ENCODE results near the gene MRPS24.

MRPS24 gene

GRCh38 chr7:43888993-43889945 lies 20.0 kb upstream of the MRPS24 start:
- CTCF ChIA-PET: no interaction called here

GRCh38 chr7:43884617-43885016 lies 15.3 kb upstream of the MRPS24 start:
- CTCF ChIA-PET: no interaction called here
- no peak for DNase-seq (ENCODE audit: extremely low spot score)
- TF ChIP-seq ZNF384 (IDR thresholded peaks at IDR 0.05) (no peak), L3MBTL2 (conservative IDR thresholded peaks at IDR 0.05) (no peak), SUZ12 (IDR thresholded peaks at IDR 0.05) (no peak), PKNOX1 (IDR thresholded peaks at IDR 0.05) (no peak), CTBP1 (IDR thresholded peaks at IDR 0.05; ENCODE audit: borderline replicate concordance) (no peak), FOXA1 (IDR thresholded peaks at IDR 0.05) (no peak), SP1 (IDR thresholded peaks at IDR 0.05) (no peak), ARNT (IDR thresholded peaks at IDR 0.05) (no peak), LEF1 (IDR thresholded peaks at IDR 0.05; ENCODE audit: borderline replicate concordance) (no peak), BHLHE40 (IDR thresholded peaks at IDR 0.05; ENCODE audit: borderline replicate concordance) (no peak), NFRKB (IDR thresholded peaks at IDR 0.05) (no peak), HDGF (IDR thresholded peaks at IDR 0.05; ENCODE audit: borderline replicate concordance) (no peak), FOXM1 (IDR thresholded peaks at IDR 0.05; ENCODE audit: borderline replicate concordance) (no peak), ELF4 (IDR thresholded peaks at IDR 0.05) (no peak), TARDBP (IDR thresholded peaks at IDR 0.05) (no peak), FOXK2 (IDR thresholded peaks at IDR 0.05) (no peak)
- POLR2A ChIA-PET: interaction anchor here (0.8 to 2.2 kb wide), 3 partner anchors 10 to 42 kb away, joined by 3 to 10 read pairs (median 4); partner anchors contain the start of genes MRPS24 and UBE2D4

More at GRCh38 chr7:43888993-43889945, 20.0 kb upstream of the MRPS24 start:
- no peak for DNase-seq (ENCODE audit: extremely low spot score)
- POLR2A ChIA-PET: no interaction called here
- TF ChIP-seq ARNT (IDR thresholded peaks at IDR 0.05): no peak
- no peak for TF ChIP-seq SP1 (IDR thresholded peaks at IDR 0.05)
- no peak for TF ChIP-seq PKNOX1 (IDR thresholded peaks at IDR 0.05)
- TF ChIP-seq ZNF384 (IDR thresholded peaks at IDR 0.05): no peak
- no peak for TF ChIP-seq FOXA1 (IDR thresholded peaks at IDR 0.05)
- TF ChIP-seq SUZ12 (IDR thresholded peaks at IDR 0.05): no peak
- no peak for TF ChIP-seq ELF4 (IDR thresholded peaks at IDR 0.05)
- TF ChIP-seq HDGF (IDR thresholded peaks at IDR 0.05; ENCODE audit: borderline replicate concordance): no peak
- TF ChIP-seq BHLHE40 (IDR thresholded peaks at IDR 0.05; ENCODE audit: borderline replicate concordance): no peak
- TF ChIP-seq LEF1 (IDR thresholded peaks at IDR 0.05; ENCODE audit: borderline replicate concordance): no peak
- TF ChIP-seq TARDBP (IDR thresholded peaks at IDR 0.05): no peak
- no peak for TF ChIP-seq FOXK2 (IDR thresholded peaks at IDR 0.05)

GRCh38 chr7:43884209-43884608 lies 14.9 kb upstream of the MRPS24 start:
- TF ChIP-seq SP1 (IDR thresholded peaks at IDR 0.05): no peak
- TF ChIP-seq SUZ12 (IDR thresholded peaks at IDR 0.05): no peak
- no peak for TF ChIP-seq ARNT (IDR thresholded peaks at IDR 0.05)
- TF ChIP-seq FOXA1 (IDR thresholded peaks at IDR 0.05): no peak
- no peak for TF ChIP-seq PKNOX1 (IDR thresholded peaks at IDR 0.05)
- no peak for TF ChIP-seq TARDBP (IDR thresholded peaks at IDR 0.05)
- TF ChIP-seq LEF1 (IDR thresholded peaks at IDR 0.05; ENCODE audit: borderline replicate concordance): no peak
- no peak for TF ChIP-seq NFRKB (IDR thresholded peaks at IDR 0.05)
- no peak for TF ChIP-seq BHLHE40 (IDR thresholded peaks at IDR 0.05; ENCODE audit: borderline replicate concordance)
- TF ChIP-seq ZNF384 (IDR thresholded peaks at IDR 0.05): no peak
- POLR2A ChIA-PET: interaction anchor here (0.8 to 2.2 kb wide), 2 partner anchors 15 to 42 kb away, joined by 4 to 10 read pairs; partner anchors contain the start of genes MRPS24 and UBE2D4
- CTCF ChIA-PET: no interaction called here
- no peak for DNase-seq (ENCODE audit: extremely low spot score)

- ChIA-PET POLR2A (interaction anchor here (1.6 kb wide), 1 partner anchor 12 kb away, joined by 7 read pairs; the partner anchor contains the start of gene MRPS24), CTCF (no interaction called here)
- no peak for DNase-seq (ENCODE audit: extremely low spot score)
- TF ChIP-seq FOXA1 (IDR thresholded peaks at IDR 0.05) (no peak), NFRKB (IDR thresholded peaks at IDR 0.05) (no peak), HDGF (IDR thresholded peaks at IDR 0.05; ENCODE audit: borderline replicate concordance) (no peak), FOXK2 (IDR thresholded peaks at IDR 0.05) (no peak), SP1 (IDR thresholded peaks at IDR 0.05) (no peak), LEF1 (IDR thresholded peaks at IDR 0.05; ENCODE audit: borderline replicate concordance) (no peak), ARNT (IDR thresholded peaks at IDR 0.05) (no peak), PKNOX1 (IDR thresholded peaks at IDR 0.05) (no peak), BHLHE40 (IDR thresholded peaks at IDR 0.05; ENCODE audit: borderline replicate concordance) (no peak), CTBP1 (IDR thresholded peaks at IDR 0.05; ENCODE audit: borderline replicate concordance) (no peak), ZNF384 (IDR thresholded peaks at IDR 0.05) (no peak), SUZ12 (IDR thresholded peaks at IDR 0.05) (no peak), TARDBP (IDR thresholded peaks at IDR 0.05) (no peak), L3MBTL2 (conservative IDR thresholded peaks at IDR 0.05) (no peak), ELF4 (IDR thresholded peaks at IDR 0.05) (no peak), FOXM1 (IDR thresholded peaks at IDR 0.05; ENCODE audit: borderline replicate concordance) (no peak)
These were observed 11.3 kb upstream of the MRPS24 start for GRCh38 chr7:43880596-43880995.

- CTCF ChIA-PET: interaction anchor here (0.6 kb wide), 3 partner anchors 12 to 149 kb away, joined by 3 read pairs; no protein-coding TSS in a partner anchor
- no peak for DNase-seq (ENCODE audit: extremely low spot score)
- POLR2A ChIA-PET: interaction anchor here (0.5 to 1.6 kb wide), 2 partner anchors 11 to 15 kb away, joined by 3 to 7 read pairs; partner anchors contain the start of gene MRPS24
- no peak for TF ChIP-seq SP1 (IDR thresholded peaks at IDR 0.05)
- TF ChIP-seq LEF1 (IDR thresholded peaks at IDR 0.05; ENCODE audit: borderline replicate concordance): no peak
- no peak for TF ChIP-seq FOXK2 (IDR thresholded peaks at IDR 0.05)
- TF ChIP-seq SUZ12 (IDR thresholded peaks at IDR 0.05): no peak
- no peak for TF ChIP-seq ZNF384 (IDR thresholded peaks at IDR 0.05)
- no peak for TF ChIP-seq FOXM1 (IDR thresholded peaks at IDR 0.05; ENCODE audit: borderline replicate concordance)
- TF ChIP-seq FOXA1 (IDR thresholded peaks at IDR 0.05): no peak
- no peak for TF ChIP-seq CTBP1 (IDR thresholded peaks at IDR 0.05; ENCODE audit: borderline replicate concordance)
- TF ChIP-seq ARNT (IDR thresholded peaks at IDR 0.05): no peak
- TF ChIP-seq ELF4 (IDR thresholded peaks at IDR 0.05): no peak
- no peak for TF ChIP-seq BHLHE40 (IDR thresholded peaks at IDR 0.05; ENCODE audit: borderline replicate concordance)
- TF ChIP-seq L3MBTL2 (conservative IDR thresholded peaks at IDR 0.05): no peak
- no peak for TF ChIP-seq PKNOX1 (IDR thresholded peaks at IDR 0.05)
- TF ChIP-seq TARDBP (IDR thresholded peaks at IDR 0.05): no peak
- TF ChIP-seq NFRKB (IDR thresholded peaks at IDR 0.05): no peak
- TF ChIP-seq HDGF (IDR thresholded peaks at IDR 0.05; ENCODE audit: borderline replicate concordance): no peak
These were observed 10.2 kb upstream of the MRPS24 start for GRCh38 chr7:43879477-43879876.
